GM19455 (cell line): ENCODE data around the gene CHPF.

ENCODE experiments used
- ATAC-seq: cut with Tn5 transposase; IDR thresholded peaks from one replicate; pipeline ENCODE4 v1.9.1; 2021; ENCODE audit not compliant: unreplicated experiment

The CHPF gene, protein sequence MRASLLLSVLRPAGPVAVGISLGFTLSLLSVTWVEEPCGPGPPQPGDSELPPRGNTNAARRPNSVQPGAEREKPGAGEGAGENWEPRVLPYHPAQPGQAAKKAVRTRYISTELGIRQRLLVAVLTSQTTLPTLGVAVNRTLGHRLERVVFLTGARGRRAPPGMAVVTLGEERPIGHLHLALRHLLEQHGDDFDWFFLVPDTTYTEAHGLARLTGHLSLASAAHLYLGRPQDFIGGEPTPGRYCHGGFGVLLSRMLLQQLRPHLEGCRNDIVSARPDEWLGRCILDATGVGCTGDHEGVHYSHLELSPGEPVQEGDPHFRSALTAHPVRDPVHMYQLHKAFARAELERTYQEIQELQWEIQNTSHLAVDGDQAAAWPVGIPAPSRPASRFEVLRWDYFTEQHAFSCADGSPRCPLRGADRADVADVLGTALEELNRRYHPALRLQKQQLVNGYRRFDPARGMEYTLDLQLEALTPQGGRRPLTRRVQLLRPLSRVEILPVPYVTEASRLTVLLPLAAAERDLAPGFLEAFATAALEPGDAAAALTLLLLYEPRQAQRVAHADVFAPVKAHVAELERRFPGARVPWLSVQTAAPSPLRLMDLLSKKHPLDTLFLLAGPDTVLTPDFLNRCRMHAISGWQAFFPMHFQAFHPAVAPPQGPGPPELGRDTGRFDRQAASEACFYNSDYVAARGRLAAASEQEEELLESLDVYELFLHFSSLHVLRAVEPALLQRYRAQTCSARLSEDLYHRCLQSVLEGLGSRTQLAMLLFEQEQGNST

GRCh38 chr2:219543596-219544358 lies at the start of gene CHPF, which contains the start of gene TMEM198:
Gene CHPF, minus strand, starts transcription at chr2:219543809. Its CDS starts 271 bp downstream, at chr2:219543538.
Gene TMEM198, plus strand, starts transcription at chr2:219544028. Its CDS starts 700 bp downstream, at chr2:219544728.
- ATAC-seq, result peak; percentile 74

DNA sequence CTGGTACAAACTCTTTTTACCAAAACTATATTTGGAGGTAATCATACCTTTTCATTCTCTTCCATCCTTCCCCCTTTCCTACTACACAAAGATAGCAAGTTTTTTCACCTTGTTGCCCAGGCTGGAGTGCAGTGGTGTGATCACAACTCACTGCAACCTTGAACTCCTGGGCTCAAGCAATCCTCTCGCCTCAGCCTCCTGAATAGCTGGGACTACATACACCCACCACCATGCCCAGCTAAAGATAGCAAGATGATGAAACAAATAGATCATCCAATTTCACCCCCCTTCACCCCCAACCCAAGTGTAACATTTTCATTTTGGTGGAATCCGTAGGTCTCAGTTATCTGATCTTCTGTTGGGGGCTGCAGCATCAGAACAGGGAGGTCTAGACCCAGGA lies 49.5 kb upstream of the CHPF start:
- ATAC-seq, result no peak

GRCh38 chr2:219592736-219593135 lies 49.1 kb upstream of the CHPF start:
- ATAC-seq, result no peak

- ATAC-seq, result no peak
Measured at GRCh38 chr2:219591091-219591490, 47.5 kb upstream of the CHPF start.

GRCh38 chr2:219581346-219581745 lies 37.7 kb upstream of the CHPF start:
- ATAC-seq, result no peak

DNA sequence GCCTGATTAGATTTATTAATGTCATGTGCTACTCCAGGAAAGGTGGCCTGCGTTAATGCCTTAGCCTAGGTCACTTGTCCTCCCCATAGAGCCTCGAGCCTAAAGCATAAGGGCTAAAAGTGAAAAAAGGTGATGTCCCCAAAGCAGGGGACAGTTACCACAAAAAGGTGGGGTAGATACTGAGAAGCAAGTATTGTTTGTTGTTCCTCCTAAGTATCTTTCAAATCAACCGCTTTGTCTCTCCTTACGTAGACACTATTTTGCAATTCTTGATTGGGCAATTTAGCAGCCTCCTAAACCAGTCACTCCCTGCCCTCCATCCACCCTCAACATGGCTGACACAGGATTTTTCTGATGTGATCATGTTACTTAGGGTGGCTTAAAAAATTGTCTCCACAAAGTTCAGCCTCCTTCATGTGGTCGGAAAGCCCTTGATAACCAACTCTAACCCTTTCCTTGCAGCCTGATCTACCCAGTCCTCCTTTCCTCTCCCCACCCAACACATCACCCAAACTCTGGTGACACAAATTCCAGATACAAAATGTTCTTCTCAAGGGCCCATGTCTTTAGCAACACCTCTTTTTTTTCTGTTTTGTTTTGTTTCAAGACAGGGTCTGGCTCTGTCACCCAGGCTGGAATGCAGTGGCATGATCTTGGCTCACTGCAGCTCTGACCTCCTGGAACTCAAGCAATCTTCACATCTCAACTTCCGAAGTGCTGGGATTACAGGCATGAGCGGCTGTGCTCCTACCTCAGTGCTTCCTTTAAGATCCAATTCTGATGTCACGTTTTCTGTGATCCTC lies 35.4 kb upstream of the CHPF start:
- no peak for ATAC-seq

- ATAC-seq, result no peak
Measured at GRCh38 chr2:219576505-219577388, 33.1 kb upstream of the CHPF start.

GRCh38 chr2:219575566-219576504 lies 32.2 kb upstream of the CHPF start:
- no peak for ATAC-seq

DNA sequence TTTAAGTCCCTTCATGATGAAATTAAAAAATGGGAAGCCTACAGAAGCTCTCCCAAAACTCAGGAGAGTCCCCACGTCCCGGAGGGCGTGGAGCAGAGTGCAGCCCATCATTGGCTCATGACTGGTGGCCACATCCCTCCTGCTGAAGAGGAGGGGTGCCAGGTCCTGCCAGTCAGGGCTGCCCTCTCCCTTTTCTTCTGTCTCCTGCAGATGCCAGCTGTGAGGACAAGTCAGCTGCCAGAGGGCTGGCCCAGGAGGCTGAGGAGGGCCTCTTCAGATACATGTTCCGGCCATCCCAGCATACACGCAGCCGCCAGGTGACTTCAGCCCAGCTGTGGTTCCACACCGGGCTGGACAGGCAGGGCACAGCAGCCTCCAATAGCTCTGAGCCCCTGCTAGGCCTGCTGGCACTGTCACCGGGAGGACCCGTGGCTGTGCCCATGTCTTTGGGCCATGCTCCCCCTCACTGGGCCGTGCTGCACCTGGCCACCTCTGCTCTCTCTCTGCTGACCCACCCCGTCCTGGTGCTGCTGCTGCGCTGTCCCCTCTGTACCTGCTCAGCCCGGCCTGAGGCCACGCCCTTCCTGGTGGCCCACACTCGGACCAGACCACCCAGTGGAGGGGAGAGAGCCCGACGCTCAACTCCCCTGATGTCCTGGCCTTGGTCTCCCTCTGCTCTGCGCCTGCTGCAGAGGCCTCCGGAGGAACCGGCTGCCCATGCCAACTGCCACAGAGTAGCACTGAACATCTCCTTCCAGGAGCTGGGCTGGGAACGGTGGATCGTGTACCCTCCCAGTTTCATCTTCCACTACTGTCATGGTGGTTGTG lies 31.1 kb upstream of the CHPF start:
- ATAC-seq, result no peak

DNA sequence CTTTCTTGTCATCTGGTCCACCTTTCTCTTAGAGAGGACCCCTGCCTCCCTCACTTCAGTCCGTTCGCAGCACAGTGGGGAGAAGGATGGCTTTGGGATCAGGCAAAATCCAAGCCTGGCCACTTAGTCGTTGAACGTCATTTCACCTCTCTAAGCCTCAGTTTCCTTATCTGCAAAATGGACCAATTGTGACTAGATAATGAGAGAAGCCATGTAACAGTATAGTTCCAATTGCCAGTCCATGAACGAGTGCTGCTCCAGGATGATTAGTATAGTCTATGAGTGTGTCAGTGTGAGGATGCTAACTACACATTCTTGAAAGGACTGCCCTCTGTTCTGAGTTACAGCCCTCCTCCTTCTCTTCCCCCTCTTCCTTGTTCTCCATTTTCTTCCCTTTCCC lies 29.6 kb upstream of the CHPF start:
- ATAC-seq, result no peak

- no peak for ATAC-seq
Measured at GRCh38 chr2:219572237-219573001, 28.8 kb upstream of the CHPF start, which contains the start of gene INHA. Gene INHA, plus strand, starts transcription at chr2:219572310. Its CDS starts 65 bp downstream, at chr2:219572375.

GRCh38 chr2:219571311-219572236 lies 28.0 kb upstream of the CHPF start, which contains the start of gene OBSL1:
Gene OBSL1, minus strand, starts transcription at chr2:219571539. Its CDS starts 307 bp downstream, at chr2:219571232.
- no peak for ATAC-seq

DNA sequence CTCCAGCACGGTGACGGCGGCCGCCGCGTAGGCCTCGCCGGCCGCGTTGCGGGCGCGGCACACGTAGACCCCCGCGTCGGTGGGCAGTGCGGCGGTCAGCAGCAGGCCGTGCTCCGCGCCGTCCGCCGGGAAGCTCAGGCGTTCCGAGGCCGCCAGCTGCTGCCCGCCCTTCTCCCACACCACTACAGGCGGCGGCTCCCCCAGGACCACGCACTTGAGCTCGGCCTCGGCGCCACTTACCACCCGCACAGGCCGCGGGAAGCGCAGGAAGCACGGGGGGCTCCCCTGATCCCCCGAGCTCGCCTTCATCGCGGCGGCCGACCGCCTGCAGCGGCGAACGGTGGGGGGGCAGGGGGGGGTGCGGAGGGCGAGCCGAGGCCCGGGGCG lies 27.3 kb upstream of the CHPF start:
- ATAC-seq, result no peak

- no peak for ATAC-seq
Measured at GRCh38 chr2:219570194-219570923, 26.8 kb upstream of the CHPF start.

DNA sequence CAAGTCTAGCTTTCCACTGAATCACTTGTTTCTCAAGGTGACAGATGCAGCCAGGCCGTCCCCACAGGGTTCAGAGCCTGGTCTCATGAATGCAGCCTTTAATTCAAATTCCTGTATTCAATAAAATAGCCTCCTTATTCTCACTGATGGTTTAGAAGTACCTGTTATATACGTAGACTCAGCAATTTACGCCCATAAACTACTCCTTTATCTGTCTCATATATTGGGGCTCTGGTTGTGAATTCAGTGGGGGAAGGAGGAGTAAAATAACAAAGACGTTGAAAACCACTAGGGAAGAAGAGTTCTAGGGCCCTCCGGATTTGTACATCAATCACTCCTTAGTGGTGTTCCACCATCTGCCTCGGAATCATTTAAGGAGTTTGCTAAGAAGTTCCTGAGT lies 26.0 kb upstream of the CHPF start:
- no peak for ATAC-seq
